Measurements from ENCODE around the gene PSMA6.

PSMA6 gene

GRCh38 chr14:35362450-35362849 lies 70.3 kb downstream of the PSMA6 start:
- no peak for TF ChIP-seq CTCF (conservative IDR thresholded peaks at IDR 0.05; ENCODE audit: low read depth)
- POLR2A ChIA-PET (ENCODE audit: low non-redundant PET) = no interaction called here

GRCh38 chr14:35362911-35363374 lies 70.8 kb downstream of the PSMA6 start:
- TF ChIP-seq CTCF (conservative IDR thresholded peaks at IDR 0.05; ENCODE audit: low read depth) = no peak
- H3K27ac ChIP-seq = no peak overlapping the region
- CTCF ChIA-PET = no interaction called here
- no peak for DNase-seq (ENCODE audit: low spot score)
- POLR2A ChIA-PET (ENCODE audit: low non-redundant PET) = no interaction called here

More at GRCh38 chr14:35362450-35362849, 70.3 kb downstream of the PSMA6 start:
- no peak overlapping the region for H3K27ac ChIP-seq
- no peak for DNase-seq (ENCODE audit: low spot score)
- CTCF ChIA-PET = no interaction called here

DNA sequence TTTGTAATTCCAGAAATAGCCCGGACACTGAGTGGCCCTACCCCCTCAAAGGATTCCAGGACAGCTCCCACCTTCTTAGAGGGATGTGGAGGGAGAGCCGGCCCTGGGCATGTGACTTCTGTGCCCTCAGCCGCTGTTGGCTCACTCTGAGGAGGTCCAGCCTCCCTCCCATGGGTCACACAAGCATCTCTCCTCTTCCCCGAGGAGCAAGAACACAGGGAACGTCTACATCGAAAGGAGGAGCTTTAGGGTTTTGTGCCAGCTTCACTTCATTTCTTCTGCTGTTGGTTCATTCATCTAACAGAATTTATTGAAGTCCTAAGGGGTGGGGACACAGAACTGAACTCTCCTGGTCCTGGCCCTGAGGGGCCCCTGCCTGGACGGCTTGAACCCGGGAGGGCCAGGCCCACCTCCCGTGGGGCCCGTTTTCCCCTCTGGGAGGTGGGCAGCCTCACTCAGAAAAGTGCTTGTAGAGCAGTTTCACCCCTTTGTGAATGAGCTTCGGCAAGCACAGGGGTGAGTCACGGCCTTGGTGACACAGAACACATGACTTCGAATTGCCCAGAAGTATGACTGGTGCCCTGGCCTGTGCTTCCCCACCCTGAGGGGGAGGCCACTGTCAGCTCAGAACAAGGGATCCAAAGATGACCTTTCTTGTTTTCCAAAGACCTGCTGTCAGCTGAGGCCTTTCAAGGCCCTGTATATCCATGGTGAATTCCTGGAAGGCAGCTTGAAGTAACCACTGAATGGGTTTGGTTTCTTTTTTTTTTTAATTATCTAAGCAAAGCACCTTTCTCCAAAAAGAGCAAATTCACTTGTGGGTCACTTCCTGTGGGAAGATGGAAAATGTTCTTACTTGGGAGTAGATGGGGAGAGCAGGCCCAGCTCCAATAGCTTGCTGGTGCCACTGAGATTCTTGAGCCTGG lies 73.2 kb downstream of the PSMA6 start:
- ChIA-PET POLR2A (ENCODE audit: low non-redundant PET) (no interaction called here), CTCF (interaction anchor here (0.5 to 1.4 kb wide), 2 partner anchors 22 to 39 kb away, joined by 3 to 4 read pairs; partner anchors contain the start of gene NFKBIA)
- DNase-seq (ENCODE audit: low spot score) = peak; percentile 65
- H3K27ac ChIP-seq = peak overlapping the region; percentile 78
- no peak for TF ChIP-seq CTCF (conservative IDR thresholded peaks at IDR 0.05; ENCODE audit: low read depth)

- ChIA-PET POLR2A (ENCODE audit: low non-redundant PET) (no interaction called here), CTCF (interaction anchor here (1.4 kb wide), 1 partner anchor 38 kb away, joined by 3 read pairs; the partner anchor contains the start of gene NFKBIA)
- TF ChIP-seq CTCF (conservative IDR thresholded peaks at IDR 0.05; ENCODE audit: low read depth) = no peak
- no peak for DNase-seq (ENCODE audit: low spot score)
- H3K27ac ChIP-seq = peak overlapping the region; percentile 78
These were observed 73.9 kb downstream of the PSMA6 start for GRCh38 chr14:35366056-35366451.

- peak overlapping the region; percentile 78 for H3K27ac ChIP-seq
- no peak for TF ChIP-seq CTCF (conservative IDR thresholded peaks at IDR 0.05; ENCODE audit: low read depth)
- ChIA-PET POLR2A (ENCODE audit: low non-redundant PET) (no interaction called here), CTCF (no interaction called here)
- DNase-seq (ENCODE audit: low spot score) = no peak
These were observed 74.4 kb downstream of the PSMA6 start for GRCh38 chr14:35366521-35366976.

DNA sequence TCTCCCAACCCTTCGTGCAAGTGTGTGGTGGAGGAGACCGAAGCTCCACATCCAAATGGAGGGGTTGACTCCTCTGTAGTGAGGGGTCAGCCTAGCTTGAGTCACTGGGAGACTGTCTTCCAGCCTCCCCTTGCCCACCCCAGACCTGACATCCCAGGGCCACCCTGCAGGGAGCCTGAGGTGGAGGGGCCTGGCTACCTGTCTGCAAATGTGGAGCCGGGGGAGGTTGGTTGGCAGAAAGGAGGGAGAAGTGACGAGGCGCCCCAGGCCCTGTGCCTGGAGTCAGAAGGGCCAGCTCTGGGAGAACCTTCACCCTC lies 74.8 kb downstream of the PSMA6 start:
- DNase-seq (ENCODE audit: low spot score) = no peak
- no peak for TF ChIP-seq CTCF (conservative IDR thresholded peaks at IDR 0.05; ENCODE audit: low read depth)
- H3K27ac ChIP-seq = peak overlapping the region; percentile 78
- ChIA-PET POLR2A (ENCODE audit: low non-redundant PET) (no interaction called here), CTCF (no interaction called here)
